Measurements from ENCODE around the gene CTAG2.
"Not testable (repeated sequence)": the region's sequence is repeated elsewhere in the genome, so short reads cannot be mapped to it uniquely, and the experiment has no call there.

The CTAG2 gene

DNA sequence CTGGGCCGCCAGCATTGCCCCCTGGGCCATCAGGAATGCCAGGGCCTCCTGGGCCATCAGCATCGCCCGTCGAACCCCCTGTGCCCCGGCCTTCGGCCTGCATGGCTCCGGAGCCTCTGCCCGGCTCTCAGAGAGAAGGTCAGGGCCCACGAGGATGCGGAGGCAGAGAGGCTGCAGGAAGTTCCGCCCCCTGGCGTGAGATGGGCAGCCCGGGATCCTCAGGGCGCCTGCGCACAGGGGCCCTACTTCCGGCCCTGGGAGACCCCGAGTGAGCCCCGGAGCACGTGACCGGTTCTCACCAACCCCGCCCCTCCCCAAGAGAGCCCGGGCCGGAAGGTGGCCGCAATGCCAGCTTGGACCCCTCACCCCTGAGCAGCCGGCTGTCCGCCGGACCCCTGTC is at the start of gene CTAG2:
CTAG2 (minus strand) TSS at position 167 of the 400 bp plus-strand sequence; CDS start at position 103, 64 bp downstream.
- not testable (repeated sequence) for DNase-seq (ENCODE audit: extremely low read depth, low read depth)

DNA sequence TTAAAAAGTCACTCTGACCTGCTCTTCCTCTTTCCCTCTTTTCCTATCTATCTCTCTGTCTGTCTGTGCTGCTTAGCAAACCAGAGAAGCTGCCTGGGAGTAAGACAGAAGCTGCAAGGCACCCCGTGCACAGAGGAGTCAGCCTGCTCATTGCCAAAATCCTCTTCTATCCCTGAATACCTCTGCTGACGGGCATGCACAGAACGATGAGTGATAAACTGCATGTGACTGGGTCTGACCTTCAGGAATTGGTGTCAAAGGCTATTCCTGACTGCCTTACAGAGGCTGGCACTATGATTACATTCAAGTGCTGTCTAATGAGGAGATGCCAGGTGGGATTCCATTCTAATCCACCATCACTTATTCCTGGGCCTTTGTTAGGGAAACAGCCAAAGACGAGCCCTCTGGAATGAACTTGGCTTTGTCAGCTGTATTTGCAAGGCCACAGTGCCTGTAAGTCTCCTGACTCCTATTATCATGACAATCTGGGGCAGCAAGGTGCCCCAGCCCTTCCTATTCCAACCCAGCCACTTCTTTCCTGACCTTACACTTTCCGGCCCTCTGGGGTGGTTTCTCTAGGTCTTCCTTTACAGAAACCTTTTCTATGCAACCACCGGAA is 45.4 kb upstream of the CTAG2 start:
- no peak for DNase-seq (ENCODE audit: extremely low read depth, low read depth)
- TF ChIP-seq, protein P1, sequence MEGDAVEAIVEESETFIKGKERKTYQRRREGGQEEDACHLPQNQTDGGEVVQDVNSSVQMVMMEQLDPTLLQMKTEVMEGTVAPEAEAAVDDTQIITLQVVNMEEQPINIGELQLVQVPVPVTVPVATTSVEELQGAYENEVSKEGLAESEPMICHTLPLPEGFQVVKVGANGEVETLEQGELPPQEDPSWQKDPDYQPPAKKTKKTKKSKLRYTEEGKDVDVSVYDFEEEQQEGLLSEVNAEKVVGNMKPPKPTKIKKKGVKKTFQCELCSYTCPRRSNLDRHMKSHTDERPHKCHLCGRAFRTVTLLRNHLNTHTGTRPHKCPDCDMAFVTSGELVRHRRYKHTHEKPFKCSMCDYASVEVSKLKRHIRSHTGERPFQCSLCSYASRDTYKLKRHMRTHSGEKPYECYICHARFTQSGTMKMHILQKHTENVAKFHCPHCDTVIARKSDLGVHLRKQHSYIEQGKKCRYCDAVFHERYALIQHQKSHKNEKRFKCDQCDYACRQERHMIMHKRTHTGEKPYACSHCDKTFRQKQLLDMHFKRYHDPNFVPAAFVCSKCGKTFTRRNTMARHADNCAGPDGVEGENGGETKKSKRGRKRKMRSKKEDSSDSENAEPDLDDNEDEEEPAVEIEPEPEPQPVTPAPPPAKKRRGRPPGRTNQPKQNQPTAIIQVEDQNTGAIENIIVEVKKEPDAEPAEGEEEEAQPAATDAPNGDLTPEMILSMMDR (IDR thresholded peaks at IDR 0.05; ENCODE audit: low read depth, low read length) = no peak

DNA sequence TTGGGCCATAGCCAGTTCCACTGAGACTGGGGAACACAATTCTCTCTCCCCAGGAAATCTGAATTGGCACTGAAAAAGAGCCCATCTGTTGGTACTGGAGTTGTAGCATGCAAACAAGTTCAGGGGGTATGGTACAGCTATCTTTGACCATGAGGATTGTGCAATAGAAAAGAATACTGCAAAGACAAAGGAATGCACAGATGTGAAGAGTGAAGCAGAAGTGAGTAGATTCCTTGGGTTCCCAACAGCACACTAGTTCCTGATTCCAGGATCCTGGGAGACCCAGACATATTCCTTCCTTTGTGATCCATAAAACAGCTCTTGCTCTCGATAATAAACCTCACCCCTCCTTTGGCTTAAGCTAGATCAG is 43.3 kb upstream of the CTAG2 start:
- TF ChIP-seq, protein P1 (IDR thresholded peaks at IDR 0.05; ENCODE audit: low read depth, low read length) = no peak
- no peak for DNase-seq (ENCODE audit: extremely low read depth, low read depth)

DNA sequence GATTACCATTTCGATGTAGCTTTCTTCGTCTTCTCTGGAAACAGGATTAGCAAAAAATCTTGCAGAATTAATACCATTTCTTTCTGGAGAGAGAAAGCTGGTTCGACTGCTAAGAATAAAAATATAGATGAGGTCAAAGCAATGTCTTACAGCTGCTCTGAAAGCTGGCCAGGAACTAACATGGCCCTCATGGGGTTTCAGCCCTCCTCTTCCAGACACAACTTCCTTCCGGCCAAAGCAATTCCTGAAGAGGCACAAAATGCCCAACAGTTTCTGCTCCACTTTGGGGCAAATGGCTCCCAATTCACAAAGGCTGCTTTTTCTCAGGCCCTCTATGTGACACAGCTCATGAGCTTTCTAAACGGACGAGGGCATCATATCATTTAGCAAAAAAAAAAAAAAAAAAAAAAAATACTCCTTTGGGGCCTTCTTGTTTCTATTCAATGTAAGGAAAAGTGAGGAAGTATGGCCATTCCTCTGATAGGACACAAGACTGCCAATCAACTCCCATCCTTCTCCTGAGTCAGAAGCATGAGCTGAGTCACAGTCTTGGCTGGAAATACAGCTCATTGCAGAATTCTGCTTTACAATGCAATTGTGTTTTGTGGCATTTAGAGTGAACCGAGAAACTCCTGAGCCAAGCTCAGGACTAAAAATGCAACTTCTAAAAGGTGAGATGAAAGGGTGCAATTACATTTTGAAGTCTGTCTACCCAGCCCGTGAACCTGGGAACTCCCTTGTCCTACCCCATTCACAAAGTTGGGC is 42.7 kb upstream of the CTAG2 start:
- no peak for DNase-seq (ENCODE audit: extremely low read depth, low read depth)
- TF ChIP-seq, protein P1 (IDR thresholded peaks at IDR 0.05; ENCODE audit: low read depth, low read length) = no peak

DNA sequence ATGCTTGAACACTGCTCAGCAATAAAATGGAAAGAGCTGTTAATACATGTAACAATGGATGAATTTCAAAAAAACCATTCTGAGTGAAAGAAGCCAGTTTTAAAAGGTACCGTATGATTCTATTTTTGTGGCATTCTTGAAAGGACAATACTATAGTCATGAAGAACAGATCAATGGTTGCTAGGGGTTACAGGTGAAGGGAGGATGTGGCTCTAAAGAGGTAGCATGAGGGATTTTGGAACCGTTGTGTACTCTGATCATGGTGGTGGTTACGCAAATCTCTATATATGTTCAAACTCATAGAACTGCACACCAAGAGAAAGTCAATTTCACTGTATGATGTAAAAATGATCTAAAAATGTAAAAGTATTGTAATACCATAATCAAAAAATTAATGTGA is 40.0 kb upstream of the CTAG2 start:
- TF ChIP-seq, protein P1 (IDR thresholded peaks at IDR 0.05; ENCODE audit: low read depth, low read length) = no peak
- no peak for DNase-seq (ENCODE audit: extremely low read depth, low read depth)

DNA sequence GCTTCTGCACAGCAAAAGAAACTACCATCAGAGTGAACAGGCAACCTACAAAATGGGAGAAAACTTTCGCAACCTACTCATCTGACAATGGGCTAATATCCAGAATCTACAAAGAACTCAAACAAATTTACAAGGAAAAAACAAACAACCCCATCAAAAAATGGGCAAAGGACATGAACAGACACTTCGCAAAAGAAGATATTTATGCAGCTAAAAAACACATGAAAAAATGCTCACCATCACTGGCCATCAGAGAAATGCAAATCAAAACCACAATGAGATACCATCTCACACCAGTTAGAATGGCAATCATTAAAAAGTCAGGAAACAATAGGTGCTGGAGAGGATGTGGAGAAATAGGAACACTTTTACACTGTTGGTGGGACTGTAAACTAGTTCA is 37.1 kb upstream of the CTAG2 start:
- not testable (repeated sequence) for DNase-seq (ENCODE audit: extremely low read depth, low read depth)

DNA sequence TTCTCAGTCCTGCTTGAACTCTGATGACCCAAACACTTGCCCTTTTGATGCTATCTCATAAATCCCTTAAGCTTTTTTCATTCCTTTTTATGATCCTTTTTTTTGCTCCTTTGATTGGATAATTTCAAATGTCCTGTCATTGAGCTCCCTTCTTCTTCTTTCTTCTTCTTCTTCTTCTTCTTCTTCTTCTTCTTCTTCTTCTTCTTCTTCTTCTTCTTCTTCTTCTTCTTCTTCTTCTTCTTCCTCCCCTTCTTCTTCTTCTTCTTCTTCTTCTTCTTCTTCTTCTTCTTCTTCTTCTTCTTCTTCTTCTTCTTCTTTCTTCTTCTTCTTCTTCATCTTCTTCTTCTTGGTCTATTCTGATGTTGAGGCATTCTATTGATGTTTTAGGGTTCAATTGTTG is 18.7 kb upstream of the CTAG2 start:
- DNase-seq (ENCODE audit: extremely low read depth, low read depth) = not testable (repeated sequence)

DNA sequence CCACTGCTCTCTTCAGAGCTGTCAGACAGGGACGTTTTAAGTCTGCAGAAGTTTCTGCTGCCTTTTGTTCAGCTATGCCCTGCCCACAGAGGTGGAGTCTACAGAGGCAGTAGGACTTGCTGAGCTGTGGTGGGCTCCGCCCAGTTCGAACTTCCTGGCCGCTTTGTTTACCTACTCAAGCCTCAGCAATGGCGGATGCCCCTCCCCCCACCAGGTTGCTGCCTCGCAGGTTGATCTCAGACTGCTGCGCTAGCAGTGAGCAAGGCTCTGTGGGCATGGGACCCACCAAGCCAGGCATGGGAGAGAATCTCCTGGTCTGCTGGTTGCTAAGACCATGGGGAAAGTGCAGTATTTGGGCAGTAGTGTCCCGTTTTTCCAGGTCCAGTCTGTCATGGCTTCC is 17.5 kb upstream of the CTAG2 start:
- not testable (repeated sequence) for DNase-seq (ENCODE audit: extremely low read depth, low read depth)

DNA sequence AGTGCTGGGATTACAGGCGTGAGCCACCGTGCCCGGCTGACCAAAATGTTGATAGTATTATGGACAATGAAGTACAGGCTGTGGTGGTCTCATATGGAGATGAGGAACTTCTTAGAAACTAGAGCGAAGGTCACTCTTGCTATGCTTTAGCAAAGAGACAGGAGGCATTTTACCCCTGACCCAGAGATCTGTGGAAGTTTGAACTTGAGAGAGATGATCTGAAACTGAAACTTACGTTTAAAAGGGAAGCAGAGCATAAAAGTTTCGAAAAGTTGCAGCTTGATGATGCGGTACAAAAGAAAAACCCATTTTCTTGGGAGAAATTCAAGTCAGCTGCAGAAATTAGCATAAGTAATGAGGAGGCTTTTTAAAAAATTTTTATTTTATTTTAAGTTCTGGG is 8.5 kb upstream of the CTAG2 start:
- no peak for DNase-seq (ENCODE audit: extremely low read depth, low read depth)
- TF ChIP-seq, protein P1 (IDR thresholded peaks at IDR 0.05; ENCODE audit: low read depth, low read length) = no peak

All from AG09319 (cell line).